Measurements from ENCODE around the gene ARSJ.

- TF ChIP-seq EZH2phosphoT487 (IDR thresholded peaks at IDR 0.05; ENCODE audit: borderline replicate concordance, low read length): no peak
- TF ChIP-seq CTCF (IDR thresholded peaks at IDR 0.05; ENCODE audit: low read depth, low read length, poor library complexity, severe bottlenecking): no peak
Observed at GRCh38 chr4:113945906-113946305, 33.5 kb downstream of the ARSJ start.

Data from DOHH2 (cell line).